Transverse colon (tissue), 4 donors: ENCODE results near the gene RNU4-1.
"Not testable (repeated sequence)": the region's sequence is repeated elsewhere in the genome, so short reads cannot be mapped to it uniquely, and the experiment has no call there.

Source experiments
- CTCF ChIP-seq, 5 experiments: fragments of 200-600 bp in 3 of 5; fragments of 450-650 bp in 2 of 5; sonication (generic) in 3 of 5; IDR thresholded peaks; 1 replicate in 2 of 5; 2 replicates in 3 of 5; pipeline ENCODE4 v1.5.1; 2016 to 2017; ENCODE audit warnings: antibody characterized with exemption in 5 of 5, inconsistent platforms in 3 of 5, mild to moderate bottlenecking in 2 of 5, moderate library complexity in 1 of 5
- POLR2AphosphoS5 ChIP-seq, 3 donors: sonication (generic); formaldehyde crosslinking; IDR thresholded peaks; one replicate each; pipeline ENCODE4 v1.6.1; 2016; ENCODE audit warnings: antibody characterized with exemption in 3 of 3

GRCh38 chr12:120253313-120253712 lies 39.7 kb downstream of the RNU4-1 start:
- TF ChIP-seq CTCF, POLR2AphosphoS5 (IDR thresholded peaks at IDR 0.05): not testable (repeated sequence)
